Esophagus muscularis mucosa (tissue), 3 donors: ENCODE results near the gene TMEM51.

Source experiments
- CTCF ChIP-seq, 3 experiments: fragments of 200-600 bp in 2 of 3; fragments of 450-650 bp in 1 of 3; sonication (generic) in 2 of 3; IDR thresholded peaks; one replicate each; pipeline ENCODE4 v1.5.1; 2017 to 2019; ENCODE audit warnings: antibody characterized with exemption in 3 of 3, mild to moderate bottlenecking in 2 of 3, moderate library complexity in 1 of 3
- POLR2A ChIP-seq: fragments of 450-650 bp; IDR thresholded peaks from one replicate; pipeline ENCODE4 v1.6.1; 2017; ENCODE audit warnings: antibody characterized with exemption, moderate library complexity, mild to moderate bottlenecking, low read depth

DNA sequence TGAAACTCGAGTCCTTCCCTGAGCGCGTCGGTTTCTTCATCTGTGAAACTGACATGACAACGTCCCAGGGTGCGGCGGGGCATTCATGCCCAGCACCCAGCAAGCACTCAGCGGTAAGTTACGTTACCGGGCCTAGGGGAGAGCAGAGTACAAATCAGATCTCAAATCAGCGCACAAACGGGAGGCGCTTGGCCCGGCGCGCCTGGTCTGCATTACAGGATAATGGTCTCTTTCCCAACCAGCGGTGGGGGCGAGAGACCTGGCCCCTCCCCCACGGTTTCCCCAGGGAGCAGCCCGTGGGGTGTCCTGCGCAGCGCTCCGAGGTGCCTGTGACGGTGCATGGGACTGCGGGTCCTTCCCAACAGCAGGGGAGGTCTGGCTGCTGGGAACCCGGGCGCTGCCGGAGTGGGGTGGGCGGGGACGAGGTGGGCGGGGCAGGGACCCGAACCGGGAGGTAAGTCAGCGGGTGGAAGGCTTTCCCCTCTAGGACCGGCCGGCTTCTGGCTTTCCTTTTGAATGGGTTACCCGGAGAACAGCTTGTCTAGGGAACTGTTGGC lies 1.0 kb downstream of the TMEM51 start:
- TF ChIP-seq POLR2A, result no peak
- no peak for TF ChIP-seq CTCF (IDR thresholded peaks at IDR 0.05)
